ENCODE data around the gene OR8D1.

OR8D1 gene

GRCh38 chr11:124344346-124344745 is 30.6 kb upstream of the OR8D1 start:
- Histone ChIP-seq H3K36me3 (ENCODE audit: insufficient read depth, low read length) (no peaks in the 10 kb centered on the region), H2AFZ (ENCODE audit: low read depth, low read length) (no peak overlapping the region), H4K20me1 (ENCODE audit: insufficient read depth, low read length) (no peaks in the 10 kb centered on the region), H3K79me2 (ENCODE audit: insufficient read depth, low read length) (no peaks in the 10 kb centered on the region), H3K9ac (ENCODE audit: low read depth, low read length) (no peak overlapping the region), H3K4me3 (ENCODE audit: low read depth in 1 of 2, low read length in 2 of 2) (no peak overlapping the region), H3K4me1 (ENCODE audit: insufficient read depth, low read length) (no peaks in the 10 kb centered on the region), H3K9me3 (ENCODE audit: insufficient read depth, low read length, severe bottlenecking) (no peaks in the 10 kb centered on the region), H3K4me2 (ENCODE audit: insufficient read depth, low read length) (no peak overlapping the region), H3K27ac (ENCODE audit: low read length) (no peak overlapping the region), H3K27me3 (ENCODE audit: insufficient read depth, low read length, poor library complexity) (no peaks in the 10 kb centered on the region)
- DNase-seq = no peak
- no peak for TF ChIP-seq CTCF (IDR thresholded peaks at IDR 0.05; ENCODE audit: borderline replicate concordance, extremely low read depth, low read length, poor library complexity, severe bottlenecking)
- TF ChIP-seq EZH2 (IDR thresholded peaks at IDR 0.05; ENCODE audit: borderline replicate concordance, low read depth, low read length, severe bottlenecking) = no peak
- ATAC-seq (ENCODE audit: insufficient read depth, low read depth) = no peak

GRCh38 chr11:124340142-124340447 is 26.3 kb upstream of the OR8D1 start:
- no peak for TF ChIP-seq EZH2 (IDR thresholded peaks at IDR 0.05; ENCODE audit: borderline replicate concordance, low read depth, low read length, severe bottlenecking)
- no peak for TF ChIP-seq CTCF (IDR thresholded peaks at IDR 0.05; ENCODE audit: borderline replicate concordance, extremely low read depth, low read length, poor library complexity, severe bottlenecking)
- DNase-seq (no peak), ATAC-seq (ENCODE audit: insufficient read depth, low read depth) (no peak)
- Histone ChIP-seq H2AFZ (ENCODE audit: low read depth, low read length) (no peak overlapping the region), H3K4me2 (ENCODE audit: insufficient read depth, low read length) (no peak overlapping the region), H3K4me3 (ENCODE audit: low read depth in 1 of 2, low read length in 2 of 2) (no peak overlapping the region), H4K20me1 (ENCODE audit: insufficient read depth, low read length) (no peaks in the 10 kb centered on the region), H3K9ac (ENCODE audit: low read depth, low read length) (no peak overlapping the region), H3K36me3 (ENCODE audit: insufficient read depth, low read length) (no peaks in the 10 kb centered on the region), H3K27ac (ENCODE audit: low read length) (no peak overlapping the region), H3K9me3 (ENCODE audit: insufficient read depth, low read length, severe bottlenecking) (no peaks in the 10 kb centered on the region), H3K27me3 (ENCODE audit: insufficient read depth, low read length, poor library complexity) (no peaks in the 10 kb centered on the region), H3K4me1 (ENCODE audit: insufficient read depth, low read length) (no peaks in the 10 kb centered on the region), H3K79me2 (ENCODE audit: insufficient read depth, low read length) (no peaks in the 10 kb centered on the region)

GRCh38 chr11:124339396-124340141 is 25.8 kb upstream of the OR8D1 start:
- no peak for TF ChIP-seq EZH2 (IDR thresholded peaks at IDR 0.05; ENCODE audit: borderline replicate concordance, low read depth, low read length, severe bottlenecking)
- TF ChIP-seq CTCF (IDR thresholded peaks at IDR 0.05; ENCODE audit: borderline replicate concordance, extremely low read depth, low read length, poor library complexity, severe bottlenecking) = no peak

More at GRCh38 chr11:124339396-124340141, 25.8 kb upstream of the OR8D1 start:
- Histone ChIP-seq H3K4me3 (ENCODE audit: low read depth in 1 of 2, low read length in 2 of 2) (no peak overlapping the region), H3K4me1 (ENCODE audit: insufficient read depth, low read length) (no peaks in the 10 kb centered on the region), H3K27ac (ENCODE audit: low read length) (no peak overlapping the region), H2AFZ (ENCODE audit: low read depth, low read length) (no peak overlapping the region), H3K9me3 (ENCODE audit: insufficient read depth, low read length, severe bottlenecking) (no peaks in the 10 kb centered on the region), H3K9ac (ENCODE audit: low read depth, low read length) (no peak overlapping the region), H4K20me1 (ENCODE audit: insufficient read depth, low read length) (no peaks in the 10 kb centered on the region), H3K27me3 (ENCODE audit: insufficient read depth, low read length, poor library complexity) (no peaks in the 10 kb centered on the region), H3K36me3 (ENCODE audit: insufficient read depth, low read length) (no peaks in the 10 kb centered on the region), H3K4me2 (ENCODE audit: insufficient read depth, low read length) (no peak overlapping the region), H3K79me2 (ENCODE audit: insufficient read depth, low read length) (no peaks in the 10 kb centered on the region)
- no peak for DNase-seq
- ATAC-seq (ENCODE audit: insufficient read depth, low read depth) = no peak
